ENCODE data around the gene OVOL1. TPM values are rescaled to one million over a fixed set of nuclear protein-coding genes. Genes with fewer than 3 reads are reported as not detected.
A peak's percentile ranks its signal among the peaks of the same experiment; 100 is the strongest.

OVOL1 gene
- total RNA-seq, 6 donors from 2014 or later = under 0.01 to 2.2 (median 0.77) TPM

DNA sequence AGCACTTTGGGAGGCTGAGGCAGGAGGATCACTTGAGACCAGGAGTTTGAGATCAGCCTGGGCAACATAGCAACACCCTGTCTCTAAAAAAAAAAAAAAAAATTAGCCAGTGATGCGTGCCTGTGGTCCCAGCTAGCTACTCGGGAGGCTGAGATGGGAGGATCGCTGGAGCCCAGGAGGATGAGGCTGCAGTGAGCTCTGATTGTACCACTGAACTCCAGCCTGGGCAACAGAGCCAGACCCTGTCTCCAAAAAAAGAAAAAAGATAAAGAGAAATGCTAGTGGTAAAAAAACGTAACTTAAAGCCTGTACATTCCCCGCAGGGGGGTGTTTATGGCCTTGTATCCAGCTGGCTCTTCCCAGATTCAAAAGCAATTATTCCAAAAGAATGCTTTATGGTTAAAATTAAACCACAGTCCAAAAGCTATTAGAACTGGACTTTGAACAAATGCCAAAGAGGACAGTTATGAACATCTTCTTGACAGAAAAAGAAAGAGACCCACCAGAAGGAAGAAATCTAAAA, 30.5 kb downstream of the OVOL1 start:
- no peaks in the 10 kb centered on the region for H3K9me3 ChIP-seq
- DNase-seq (no peak), ATAC-seq (ENCODE audit: low FRiP score in 2 of 2) (no peak)
- H3K4me1 ChIP-seq = peaks cover 9 to 31% (median 21%) of the 10 kb centered on the region in 4 donors
- no peaks in the 10 kb centered on the region for H3K27me3 ChIP-seq
- TF ChIP-seq POLR2AphosphoS5 (IDR thresholded peaks at IDR 0.05) = no peak
- TF ChIP-seq, protein P1, sequence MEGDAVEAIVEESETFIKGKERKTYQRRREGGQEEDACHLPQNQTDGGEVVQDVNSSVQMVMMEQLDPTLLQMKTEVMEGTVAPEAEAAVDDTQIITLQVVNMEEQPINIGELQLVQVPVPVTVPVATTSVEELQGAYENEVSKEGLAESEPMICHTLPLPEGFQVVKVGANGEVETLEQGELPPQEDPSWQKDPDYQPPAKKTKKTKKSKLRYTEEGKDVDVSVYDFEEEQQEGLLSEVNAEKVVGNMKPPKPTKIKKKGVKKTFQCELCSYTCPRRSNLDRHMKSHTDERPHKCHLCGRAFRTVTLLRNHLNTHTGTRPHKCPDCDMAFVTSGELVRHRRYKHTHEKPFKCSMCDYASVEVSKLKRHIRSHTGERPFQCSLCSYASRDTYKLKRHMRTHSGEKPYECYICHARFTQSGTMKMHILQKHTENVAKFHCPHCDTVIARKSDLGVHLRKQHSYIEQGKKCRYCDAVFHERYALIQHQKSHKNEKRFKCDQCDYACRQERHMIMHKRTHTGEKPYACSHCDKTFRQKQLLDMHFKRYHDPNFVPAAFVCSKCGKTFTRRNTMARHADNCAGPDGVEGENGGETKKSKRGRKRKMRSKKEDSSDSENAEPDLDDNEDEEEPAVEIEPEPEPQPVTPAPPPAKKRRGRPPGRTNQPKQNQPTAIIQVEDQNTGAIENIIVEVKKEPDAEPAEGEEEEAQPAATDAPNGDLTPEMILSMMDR (IDR thresholded peaks at IDR 0.05) = no peak
- no peak for TF ChIP-seq POLR2A (IDR thresholded peaks at IDR 0.05)
- TF ChIP-seq EP300 (IDR thresholded peaks at IDR 0.05) = no peak
- 63 to 65% methylated on average over 5 of the region's 5 CpGs for WGBS, 2 donors
- H3K4me3 ChIP-seq = peak overlapping the region; percentile 8 to 68 (median 64)
- H3K27ac ChIP-seq = peak overlapping the region; percentile 36 to 87 (median 78)
- no peaks in the 10 kb centered on the region for H3K36me3 ChIP-seq

DNA sequence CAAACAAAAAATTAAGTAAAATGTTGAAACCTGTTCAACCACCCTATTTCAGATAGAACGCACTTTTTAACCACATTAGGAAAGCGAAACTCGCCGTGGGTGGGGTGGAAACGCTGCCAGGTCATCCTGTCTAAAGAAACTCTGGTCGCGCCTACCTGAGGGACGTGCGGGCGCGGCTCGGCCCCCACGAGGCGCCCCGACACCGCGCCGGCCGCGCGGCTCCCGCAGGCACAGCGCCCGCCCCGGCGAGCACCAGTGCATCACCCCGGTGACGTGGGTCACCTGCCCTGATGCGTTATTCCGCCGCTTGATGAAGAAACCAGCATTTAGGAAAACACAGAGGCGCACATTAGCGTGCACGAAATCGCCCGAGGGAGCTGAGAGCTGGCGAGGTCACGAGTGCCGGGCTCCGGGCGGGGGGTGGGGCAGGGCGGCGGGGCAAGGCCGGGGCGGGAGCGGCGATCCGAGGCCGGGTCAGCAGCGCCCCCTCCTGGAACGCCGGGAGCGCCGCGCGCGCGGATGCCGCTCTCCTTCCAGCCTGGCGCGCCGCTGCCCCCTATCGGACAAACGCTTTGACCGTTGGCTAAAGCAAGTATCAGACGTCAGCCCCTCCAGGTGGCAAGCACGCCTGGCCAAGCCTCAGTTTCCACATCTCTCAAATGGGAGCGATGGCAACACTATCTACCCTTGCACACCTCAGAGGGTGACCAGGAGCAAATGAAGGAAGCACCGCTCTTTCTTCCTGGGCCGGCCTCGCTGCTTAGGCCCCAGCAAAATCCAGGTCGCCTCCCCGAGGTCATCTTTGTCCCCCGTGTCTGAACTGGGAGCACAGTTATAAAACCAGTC, 31.2 kb downstream of the OVOL1 start:
- 14 to 18% methylated on average over 24 to 41 of the region's 74 CpGs for WGBS, 2 donors
- DNase-seq (peak; percentile 94 to 98), ATAC-seq (ENCODE audit: low FRiP score in 2 of 2) (peak; percentile 96 to 98)
- peak; percentile 49 to 72 for TF ChIP-seq POLR2AphosphoS5 (IDR thresholded peaks at IDR 0.05)
- TF ChIP-seq, protein P1 (IDR thresholded peaks at IDR 0.05) = peak; percentile 99 to 100 (median 99)
- peak in 1 of 4 donors; percentile 66 for TF ChIP-seq POLR2A (IDR thresholded peaks at IDR 0.05)
- peak in 1 of 4 donors; percentile 35 for TF ChIP-seq EP300 (IDR thresholded peaks at IDR 0.05)
- H3K4me1 ChIP-seq = peaks cover 9 to 29% (median 18%) of the 10 kb centered on the region in 4 donors
- H3K27me3 ChIP-seq = no peaks in the 10 kb centered on the region
- H3K27ac ChIP-seq = peak overlapping the region; percentile 36 to 87 (median 78)
- peak overlapping the region; percentile 8 to 68 (median 64) for H3K4me3 ChIP-seq
- no peaks in the 10 kb centered on the region for H3K9me3 ChIP-seq
- H3K36me3 ChIP-seq = no peaks in the 10 kb centered on the region

- 49 to 84% methylated on average over 5 to 7 of the region's 8 CpGs for WGBS, 2 donors
- TF ChIP-seq POLR2AphosphoS5 (IDR thresholded peaks at IDR 0.05) (no peak), EP300 (IDR thresholded peaks at IDR 0.05) (no peak), POLR2A (IDR thresholded peaks at IDR 0.05) (no peak)
Measured at GRCh38 chr11:65821107-65821506, 34.2 kb downstream of the OVOL1 start.

GRCh38 chr11:65822776-65823528, 36.1 kb downstream of the OVOL1 start:
- 62 to 68% methylated on average over 13 to 15 of the region's 15 CpGs for WGBS, 2 donors
- ATAC-seq (ENCODE audit: low FRiP score in 2 of 2) (no peak), DNase-seq (peak in 1 of 2 donors; percentile 43)
- Histone ChIP-seq H3K4me1 (peaks cover 0 to 3% (median 0%) of the 10 kb centered on the region in 4 donors), H3K27ac (no peak overlapping the region), H3K4me3 (no peak overlapping the region), H3K27me3 (no peaks in the 10 kb centered on the region), H3K36me3 (no peaks in the 10 kb centered on the region), H3K9me3 (no peaks in the 10 kb centered on the region)
- TF ChIP-seq, protein P1 (IDR thresholded peaks at IDR 0.05) = no peak
- TF ChIP-seq POLR2AphosphoS5 (IDR thresholded peaks at IDR 0.05) (no peak), EP300 (IDR thresholded peaks at IDR 0.05) (no peak), POLR2A (IDR thresholded peaks at IDR 0.05) (no peak)

More at GRCh38 chr11:65821107-65821506, 34.2 kb downstream of the OVOL1 start:
- DNase-seq = no peak
- H3K36me3 ChIP-seq = no peaks in the 10 kb centered on the region
- peak in 1 of 2 donors; percentile 35 for ATAC-seq (ENCODE audit: low FRiP score in 2 of 2)
- no peak overlapping the region for H3K27ac ChIP-seq
- no peak overlapping the region for H3K4me3 ChIP-seq
- no peaks in the 10 kb centered on the region for H3K9me3 ChIP-seq
- peaks cover 9 to 15% (median 11%) of the 10 kb centered on the region in 4 donors for H3K4me1 ChIP-seq
- no peaks in the 10 kb centered on the region for H3K27me3 ChIP-seq

All from upper lobe of left lung (tissue), 6 donors.